Brain microvascular endothelial cell (primary cell): ENCODE data around the gene TUBA4B.

Experiments used
- DNase-seq: peaks from one replicate; pipeline ENCODE4 v3.0.0-alpha.2; 2020
- H3K27ac ChIP-seq: fragments of 250-450 bp; sonication (Bioruptor Pico); 2 replicates; pipeline ENCODE4 v1.5.1; 2020; ENCODE audit warnings: mild to moderate bottlenecking, moderate library complexity
- H3K27me3 ChIP-seq: fragments of 250-450 bp; sonication (Bioruptor Pico); replicated peaks from 2 replicates; pipeline ENCODE4 v1.5.1; 2020; ENCODE audit warnings: mild to moderate bottlenecking
- H3K36me3 ChIP-seq: fragments of 250-450 bp; sonication (Bioruptor Pico); replicated peaks from 2 replicates; pipeline ENCODE4 v1.5.1; 2020; ENCODE audit warnings: mild to moderate bottlenecking
- H3K4me3 ChIP-seq: 2 replicates; pipeline ENCODE4 v1.5.1; 2011; ENCODE audit warnings: low read depth, mild to moderate bottlenecking, control low read depth, low read length, moderate library complexity
- CTCF ChIP-seq: IDR thresholded peaks from 2 replicates; pipeline ENCODE4 v1.5.1; 2011; ENCODE audit warnings: low read depth, mild to moderate bottlenecking, moderate library complexity, low read length, control low read depth, inconsistent platforms; ENCODE audit errors: missing control alignments
- in situ Hi-C: cut with HindIII; loops from 2 replicates; pipeline ENCODE4 v1.10.0; 2017; ENCODE audit warnings: low sequenced_read_pairs, low pct_ligation_motif_present

Gene TUBA4B

GRCh38 chr2:219252900-219253752 lies at the start of gene TUBA4B:
Gene TUBA4B, plus strand, starts transcription at chr2:219253243. Its CDS starts 165 bp downstream, at chr2:219253408.
- Histone ChIP-seq H3K27me3 (peaks cover 22% of the 10 kb centered on the region), H3K36me3 (peaks cover 3% of the 10 kb centered on the region), H3K4me3 (peak within 1 kb of the TSS; percentile 49), H3K27ac (no peak within 1 kb of the TSS)
- TF ChIP-seq CTCF, result no peak
- peak; percentile 20 for DNase-seq
- in situ Hi-C loops, result no loop called here

DNA sequence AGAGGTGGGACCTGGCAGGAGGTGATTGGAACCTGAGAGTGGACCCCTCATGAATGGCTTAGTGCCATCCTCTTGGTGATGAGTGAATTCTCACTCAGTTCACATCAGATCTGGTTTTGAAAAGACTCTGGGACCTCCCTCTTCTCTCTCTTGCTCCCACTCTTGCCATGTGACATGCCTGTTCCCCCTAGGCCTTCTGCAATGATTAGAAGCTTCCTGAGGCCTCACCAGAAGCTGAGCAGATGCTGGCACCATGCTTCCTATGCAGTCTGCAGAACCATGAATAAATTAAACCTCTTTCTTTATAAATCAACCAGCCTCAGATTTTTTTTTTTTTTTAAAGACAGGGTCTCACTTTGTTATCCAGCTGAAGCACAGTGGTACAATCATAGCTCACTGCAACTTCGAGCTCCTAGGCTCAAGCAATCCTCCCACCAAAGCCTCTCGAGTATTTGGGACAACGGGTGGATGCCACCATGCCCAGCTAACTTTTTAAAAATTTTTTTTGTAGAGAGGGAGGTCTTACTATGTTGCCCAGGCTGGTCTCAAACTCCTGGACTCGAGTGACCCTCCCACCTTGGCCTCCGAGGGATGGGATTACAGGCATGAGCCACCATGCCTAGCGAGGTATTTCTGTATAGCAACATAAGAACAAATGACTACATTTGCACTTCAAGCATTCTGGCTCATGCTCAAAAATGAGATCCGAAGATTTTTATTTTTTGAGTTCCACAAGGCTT lies 48.4 kb upstream of the TUBA4B start:
- Histone ChIP-seq H3K27me3 (no peaks in the 10 kb centered on the region), H3K4me3 (no peak overlapping the region), H3K36me3 (peaks cover 7% of the 10 kb centered on the region), H3K27ac (no peak overlapping the region)
- TF ChIP-seq CTCF, result no peak
- in situ Hi-C loops, result no loop called here
- DNase-seq, result no peak

DNA sequence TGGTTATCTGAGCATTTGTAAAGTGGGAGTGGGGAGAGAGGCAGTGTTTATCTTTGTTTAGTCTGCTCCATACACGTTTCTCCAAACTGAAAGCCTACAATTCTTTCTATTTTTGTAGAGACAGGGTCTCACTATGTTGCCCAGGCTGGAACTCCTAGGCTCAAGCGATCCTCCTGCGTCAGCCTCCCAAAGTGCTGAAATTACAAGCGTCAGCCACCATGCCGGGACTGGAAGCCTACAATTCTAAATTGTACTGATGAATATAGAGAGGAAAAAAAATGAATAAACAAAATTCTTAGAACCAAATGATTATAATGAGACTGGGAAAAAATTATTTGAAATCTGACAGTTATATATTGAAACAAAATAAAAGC lies 47.9 kb upstream of the TUBA4B start:
- TF ChIP-seq CTCF, result no peak
- no peak overlapping the region for H3K27ac ChIP-seq
- no peaks in the 10 kb centered on the region for H3K27me3 ChIP-seq
- no peak overlapping the region for H3K4me3 ChIP-seq
- in situ Hi-C loops, result no loop called here
- peaks cover 7% of the 10 kb centered on the region for H3K36me3 ChIP-seq
- no peak for DNase-seq

- no peak for DNase-seq
- in situ Hi-C loops, result no loop called here
- no peak for TF ChIP-seq CTCF
- Histone ChIP-seq H3K36me3 (peaks cover 7% of the 10 kb centered on the region), H3K27ac (no peak overlapping the region), H3K27me3 (no peaks in the 10 kb centered on the region), H3K4me3 (peak overlapping the region; percentile 75)
Measured at GRCh38 chr2:219205981-219206327, 47.1 kb upstream of the TUBA4B start.

DNA sequence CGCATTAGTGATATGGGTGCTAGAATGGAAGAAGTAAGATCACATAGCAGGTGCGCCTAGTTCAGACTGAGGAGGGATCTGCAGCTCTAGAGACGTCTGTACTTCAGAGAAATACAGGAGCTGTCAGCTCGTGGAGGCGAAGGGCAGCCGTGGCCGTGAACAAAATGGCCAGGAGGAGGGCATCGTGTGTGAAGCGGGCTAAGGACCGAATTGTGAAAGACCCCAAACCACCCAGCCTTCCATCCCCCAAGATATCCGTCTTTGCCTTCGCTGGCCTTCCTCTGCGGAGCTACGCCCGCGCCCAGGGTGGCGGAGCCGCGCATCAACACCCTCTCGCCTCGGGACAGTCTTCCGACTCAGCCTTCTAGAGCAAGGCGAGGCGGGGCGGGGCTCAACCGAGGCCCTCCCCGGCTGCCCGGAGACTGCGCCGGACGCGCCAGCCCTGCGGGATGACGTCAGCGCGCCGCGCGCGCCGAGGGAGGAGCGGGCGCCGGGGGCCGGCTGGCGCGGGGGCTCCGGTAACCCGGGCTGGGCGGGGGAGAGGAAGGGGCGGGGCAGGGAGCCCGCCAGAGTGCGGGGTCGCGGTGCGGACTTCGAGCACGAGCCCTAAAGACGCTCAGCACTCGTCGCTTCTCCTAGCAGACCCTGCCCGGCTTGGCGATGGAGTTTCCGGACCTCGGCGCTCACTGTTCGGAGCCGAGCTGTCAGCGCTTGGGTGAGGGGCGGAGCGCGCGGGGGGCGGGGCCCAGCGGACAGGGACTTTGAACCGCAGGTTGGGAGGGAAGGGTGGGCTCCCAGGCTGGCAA lies 46.5 kb upstream of the TUBA4B start, which contains the start of gene ZFAND2B:
ZFAND2B (plus strand) TSS at position 455 of the 806 bp plus-strand sequence; CDS start at position 661, 206 bp downstream.
- peak; percentile 85 for DNase-seq
- peak; percentile 18 for TF ChIP-seq CTCF
- H3K27me3 ChIP-seq, result no peaks in the 10 kb centered on the region
- in situ Hi-C loops, result no loop called here
- peak within 1 kb of the TSS; percentile 51 for H3K27ac ChIP-seq
- peak within 1 kb of the TSS; percentile 75 for H3K4me3 ChIP-seq
- peaks cover 7% of the 10 kb centered on the region for H3K36me3 ChIP-seq
